ENCODE results near the gene VAV2.
A peak's percentile ranks its signal among the peaks of the same experiment; 100 is the strongest.

The VAV2 gene

DNA sequence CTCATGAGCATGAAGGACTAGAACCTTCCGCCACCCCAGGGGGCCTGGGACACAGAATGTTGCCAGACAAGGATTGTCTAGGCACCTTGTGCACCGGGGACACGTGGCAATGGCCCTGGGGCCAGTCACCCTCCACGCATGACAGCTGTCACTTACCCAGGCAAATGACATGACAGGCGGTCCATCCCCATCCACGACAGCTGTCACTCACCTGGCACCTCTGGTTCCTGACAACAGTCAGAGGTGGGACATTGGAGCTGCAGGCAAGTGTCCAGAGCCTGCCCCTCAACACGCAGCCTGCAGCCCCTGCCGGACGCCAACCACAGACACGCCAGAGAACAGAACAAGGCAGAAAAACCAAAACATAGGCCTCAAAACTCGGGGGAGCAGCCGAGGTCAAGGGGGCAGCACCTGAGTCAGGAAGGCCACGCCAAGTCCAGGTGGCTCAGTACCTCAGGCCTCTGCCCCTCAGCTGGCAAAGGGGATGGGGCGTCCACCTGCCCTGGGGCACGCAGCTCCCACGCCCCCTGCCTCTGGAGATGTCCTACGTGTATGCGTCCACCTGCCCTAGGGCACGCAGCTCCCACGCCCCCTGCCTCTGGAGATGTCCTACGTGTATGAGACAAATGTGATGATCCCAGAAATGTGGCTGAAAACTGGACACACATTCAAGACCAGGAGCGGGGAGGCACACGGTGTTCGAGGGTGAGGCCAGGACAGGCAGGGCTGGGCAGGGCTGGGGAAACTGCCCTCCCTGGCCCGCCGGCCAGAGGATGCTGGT lies 14.5 kb downstream of the VAV2 start:
- Histone ChIP-seq H3K4me2 (peak overlapping the region in 2 of 11 experiments; percentile 87 to 94; a peak in 3 of 22 replicates), H4K20me1 (peaks cover 83 to 100% (median 99%) of the 10 kb centered on the region in 11 experiments; a peak in 21 of 22 replicates), H3K9me3 (replicated peaks in 1 of 11) (no peaks in the 10 kb centered on the region), H3K27me3 (no peaks in the 10 kb centered on the region), H3K4me3 (no peak overlapping the region), H3K36me3 (no peaks in the 10 kb centered on the region; a peak in 1 of 22 replicates), H3K9ac (0 out of 22 replicates have a peak overlapping the region, but pooled peaks of 1 of the 11 experiments have one; percentile 4), H3K27ac (no peak overlapping the region), H3K4me1 (peaks cover 47 to 97% (median 86%) of the 10 kb centered on the region in 10 experiments)
- no peak for TF ChIP-seq Cebpa-rat (IDR thresholded peaks at IDR 0.05)

DNA sequence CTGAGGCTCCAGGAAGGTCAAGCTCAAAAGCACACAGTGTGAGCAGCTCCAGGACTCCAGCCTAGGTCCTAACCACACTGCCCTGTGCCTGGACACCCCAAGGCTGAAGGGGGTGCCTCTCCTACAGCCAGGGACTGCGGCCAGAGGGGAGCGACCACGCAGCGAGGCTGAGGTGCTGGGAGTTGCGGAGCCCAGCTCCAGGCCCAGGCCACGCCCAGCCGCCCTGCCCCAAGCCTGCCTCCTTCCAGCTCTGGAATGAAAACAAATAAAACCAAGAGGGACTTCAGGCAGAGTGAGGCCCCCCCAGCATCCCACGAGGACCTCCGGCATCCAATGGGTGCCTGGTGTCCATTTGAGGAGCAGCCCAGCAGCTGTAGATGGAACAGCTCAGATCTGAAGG lies 15.2 kb downstream of the VAV2 start:
- TF ChIP-seq Cebpa-rat (IDR thresholded peaks at IDR 0.05): no peak
- H3K9ac ChIP-seq: 0 out of 22 replicates have a peak overlapping the region, but pooled peaks of 1 of the 11 experiments have one; percentile 4
- peaks cover 83 to 100% (median 99%) of the 10 kb centered on the region in 11 experiments; a peak in 21 of 22 replicates for H4K20me1 ChIP-seq
- H3K4me1 ChIP-seq: peaks cover 46 to 97% (median 86%) of the 10 kb centered on the region in 10 experiments
- H3K4me3 ChIP-seq: no peak overlapping the region
- H3K4me2 ChIP-seq: 0 out of 22 replicates have a peak overlapping the region, but pooled peaks of 1 of the 11 experiments have one; percentile 4
- no peaks in the 10 kb centered on the region for H3K9me3 ChIP-seq (replicated peaks in 1 of 11)
- no peaks in the 10 kb centered on the region for H3K27me3 ChIP-seq
- no peaks in the 10 kb centered on the region; a peak in 1 of 22 replicates for H3K36me3 ChIP-seq
- H3K27ac ChIP-seq: no peak overlapping the region

DNA sequence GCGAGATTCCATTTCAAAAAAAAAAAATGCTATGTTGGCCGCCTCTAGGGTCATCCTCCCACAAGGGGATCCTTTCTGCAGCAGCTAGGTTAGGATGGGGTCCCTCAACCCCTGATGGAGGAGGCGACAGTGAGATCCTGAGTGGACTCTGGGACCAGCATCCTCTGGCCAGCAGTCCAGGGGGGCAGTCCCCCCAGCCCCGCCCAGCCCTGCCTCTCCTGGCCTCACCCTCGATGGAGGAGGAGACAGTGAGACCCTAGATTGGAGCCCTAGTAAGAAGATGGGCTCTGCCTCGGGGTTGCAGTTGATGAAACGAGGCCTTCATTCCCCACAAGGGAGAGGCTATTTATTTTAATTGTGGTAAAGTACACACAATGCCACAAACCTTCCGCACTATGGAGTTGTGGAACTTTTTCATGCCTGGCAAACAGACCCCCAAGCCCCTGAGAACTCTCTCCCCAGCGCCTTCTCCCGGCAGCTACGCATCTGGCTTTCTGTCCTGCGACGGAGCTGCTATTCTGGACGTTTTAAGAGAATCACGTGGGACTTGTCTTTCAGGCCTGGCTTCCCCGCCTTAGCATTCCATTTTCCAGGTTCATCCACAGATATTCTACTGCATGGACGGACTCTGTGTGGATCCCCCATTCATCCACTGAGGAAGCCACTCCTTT lies 15.8 kb downstream of the VAV2 start:
- Histone ChIP-seq H3K9me3 (replicated peaks in 1 of 11) (no peaks in the 10 kb centered on the region), H3K4me3 (no peak overlapping the region), H3K27ac (no peak overlapping the region), H3K4me1 (peaks cover 47 to 97% (median 86%) of the 10 kb centered on the region in 10 experiments), H4K20me1 (peaks cover 83 to 100% (median 99%) of the 10 kb centered on the region in 11 experiments; a peak in 21 of 22 replicates), H3K9ac (no peak overlapping the region), H3K4me2 (0 out of 22 replicates have a peak overlapping the region, but pooled peaks of 1 of the 11 experiments have one; percentile 4), H3K27me3 (no peaks in the 10 kb centered on the region), H3K36me3 (no peaks in the 10 kb centered on the region; a peak in 1 of 22 replicates)
- TF ChIP-seq Cebpa-rat (IDR thresholded peaks at IDR 0.05): no peak

DNA sequence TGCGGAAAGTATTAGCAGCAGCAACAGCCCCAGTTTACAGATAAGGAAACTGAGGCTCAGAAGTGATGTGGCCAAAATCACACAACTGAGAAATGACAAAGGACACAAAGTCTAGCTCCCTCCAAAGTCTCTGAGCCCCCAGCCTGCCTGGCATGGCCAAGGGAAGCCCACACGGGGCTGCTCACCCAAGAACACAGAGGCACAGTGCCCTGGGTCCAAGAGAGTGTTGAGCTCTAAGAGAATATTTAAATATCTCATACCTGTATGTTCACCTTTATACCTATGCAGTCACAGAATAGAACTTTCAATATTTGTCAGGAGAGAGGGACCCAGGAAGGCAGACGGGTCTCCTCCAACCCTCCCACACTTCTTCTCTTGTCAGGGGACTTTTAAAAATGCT lies 16.6 kb downstream of the VAV2 start:
- Histone ChIP-seq H3K4me2 (peak overlapping the region in 5 of 11 experiments; percentile 80 to 96 (median 91); a peak in 2 of 22 replicates), H3K9me3 (replicated peaks in 1 of 11) (no peaks in the 10 kb centered on the region), H3K4me1 (peaks cover 52 to 97% (median 86%) of the 10 kb centered on the region in 10 experiments), H3K9ac (no peak overlapping the region), H3K27me3 (no peaks in the 10 kb centered on the region), H3K27ac (no peak overlapping the region), H3K4me3 (no peak overlapping the region), H4K20me1 (peaks cover 82 to 100% (median 99%) of the 10 kb centered on the region in 11 experiments; a peak in 21 of 22 replicates), H3K36me3 (no peaks in the 10 kb centered on the region; a peak in 1 of 22 replicates)
- TF ChIP-seq Cebpa-rat (IDR thresholded peaks at IDR 0.05): no peak

DNA sequence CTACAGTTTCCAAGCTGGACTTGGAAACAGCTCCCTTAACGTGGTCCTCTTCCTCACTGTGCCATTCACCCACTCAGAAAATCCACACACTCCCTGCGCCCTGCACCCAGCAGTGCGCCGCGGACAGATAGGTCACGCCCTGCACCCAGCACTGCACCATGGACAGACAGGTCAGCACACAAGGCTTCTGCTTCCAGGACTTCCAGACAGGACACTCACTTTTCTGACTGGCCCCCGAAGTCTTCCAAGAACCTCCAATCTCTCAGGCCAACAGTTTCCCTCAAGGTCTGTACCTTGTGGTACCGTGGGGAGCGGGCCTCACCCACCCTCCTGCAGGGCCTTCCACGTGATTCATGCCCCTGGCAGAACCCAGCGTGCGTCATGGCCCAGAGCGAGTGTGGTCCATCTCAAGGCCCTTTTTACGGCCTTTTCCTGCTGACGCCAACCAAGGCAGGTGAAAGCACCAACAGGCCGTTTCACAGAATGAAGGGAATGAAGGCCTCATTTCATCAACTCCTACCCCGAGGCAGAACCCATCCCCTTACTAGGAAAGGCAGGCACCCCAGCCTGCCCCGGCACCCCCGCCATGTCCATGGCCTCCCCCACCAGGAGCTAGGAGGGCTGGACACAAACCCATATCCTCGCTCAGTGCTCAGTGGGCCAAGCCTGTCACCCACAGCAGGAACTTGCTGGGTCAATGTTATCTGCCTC lies 17.3 kb downstream of the VAV2 start:
- Histone ChIP-seq H3K27me3 (no peaks in the 10 kb centered on the region), H4K20me1 (peaks cover 82 to 100% (median 99%) of the 10 kb centered on the region in 11 experiments; a peak in 21 of 22 replicates), H3K4me2 (peak overlapping the region; percentile 79 to 96 (median 89); a peak in 21 of 22 replicates), H3K27ac (no peak overlapping the region), H3K4me3 (no peak overlapping the region), H3K4me1 (peaks cover 52 to 97% (median 86%) of the 10 kb centered on the region in 10 experiments), H3K36me3 (no peaks in the 10 kb centered on the region; a peak in 1 of 22 replicates), H3K9me3 (replicated peaks in 1 of 11) (no peaks in the 10 kb centered on the region), H3K9ac (peak overlapping the region in 2 of 11 experiments; percentile 13 to 16; a peak in 1 of 22 replicates)
- TF ChIP-seq Cebpa-rat (IDR thresholded peaks at IDR 0.05): no peak

DNA sequence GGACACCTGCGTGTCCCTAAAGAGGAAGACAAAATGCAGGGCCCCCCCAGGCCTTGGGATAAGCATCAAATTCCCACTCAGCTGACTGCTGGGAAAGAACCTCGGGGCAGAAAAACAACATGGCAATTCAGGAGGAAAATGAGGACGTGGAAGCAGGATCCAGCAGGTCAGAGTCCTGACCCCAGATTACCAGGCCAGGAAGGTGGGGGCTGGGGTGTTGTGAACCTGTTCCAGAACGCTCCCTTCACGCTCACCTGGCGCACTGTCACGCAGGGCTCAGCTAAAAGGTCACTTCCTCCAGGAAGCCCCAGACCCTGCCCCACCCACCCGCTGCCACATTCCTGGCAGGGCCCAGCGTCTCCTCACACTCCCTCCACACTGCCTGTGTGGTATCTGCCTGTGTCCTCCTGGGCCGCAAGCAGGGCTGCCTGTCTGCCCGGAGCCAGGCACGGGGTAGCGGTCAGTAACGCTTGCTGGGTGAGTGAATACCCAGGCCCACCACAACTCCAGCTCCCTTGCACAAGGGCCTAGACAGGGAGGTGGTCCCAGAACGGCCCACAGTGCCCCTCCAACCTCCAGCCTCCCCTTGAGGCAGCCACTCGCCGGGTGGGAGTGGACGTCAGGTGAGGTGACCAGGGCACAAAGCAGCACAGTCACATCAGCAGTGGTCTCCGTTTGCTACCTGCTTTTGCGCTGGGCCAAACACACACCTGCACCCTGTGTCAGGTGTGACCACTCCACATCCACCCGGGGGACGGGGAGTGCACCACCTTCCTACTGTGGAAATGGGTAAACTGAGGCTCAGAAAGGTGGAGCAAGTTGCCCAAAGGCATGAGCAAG lies 18.1 kb downstream of the VAV2 start:
- Histone ChIP-seq H3K27ac (peak overlapping the region in 4 of 11 experiments; percentile 14 to 56 (median 30); a peak in 4 of 22 replicates), H4K20me1 (peaks cover 82 to 100% (median 99%) of the 10 kb centered on the region in 11 experiments; a peak in 21 of 22 replicates), H3K27me3 (no peaks in the 10 kb centered on the region), H3K4me2 (peak overlapping the region; percentile 79 to 96 (median 89)), H3K9ac (peak overlapping the region in 5 of 11 experiments; percentile 7 to 36 (median 13); a peak in 3 of 22 replicates), H3K9me3 (replicated peaks in 1 of 11) (no peaks in the 10 kb centered on the region), H3K36me3 (no peaks in the 10 kb centered on the region; a peak in 1 of 22 replicates), H3K4me1 (peaks cover 45 to 97% (median 86%) of the 10 kb centered on the region in 10 experiments), H3K4me3 (0 out of 20 replicates have a peak overlapping the region, but pooled peaks of 1 of the 10 experiments have one; percentile 37)
- no peak for TF ChIP-seq Cebpa-rat (IDR thresholded peaks at IDR 0.05)

DNA sequence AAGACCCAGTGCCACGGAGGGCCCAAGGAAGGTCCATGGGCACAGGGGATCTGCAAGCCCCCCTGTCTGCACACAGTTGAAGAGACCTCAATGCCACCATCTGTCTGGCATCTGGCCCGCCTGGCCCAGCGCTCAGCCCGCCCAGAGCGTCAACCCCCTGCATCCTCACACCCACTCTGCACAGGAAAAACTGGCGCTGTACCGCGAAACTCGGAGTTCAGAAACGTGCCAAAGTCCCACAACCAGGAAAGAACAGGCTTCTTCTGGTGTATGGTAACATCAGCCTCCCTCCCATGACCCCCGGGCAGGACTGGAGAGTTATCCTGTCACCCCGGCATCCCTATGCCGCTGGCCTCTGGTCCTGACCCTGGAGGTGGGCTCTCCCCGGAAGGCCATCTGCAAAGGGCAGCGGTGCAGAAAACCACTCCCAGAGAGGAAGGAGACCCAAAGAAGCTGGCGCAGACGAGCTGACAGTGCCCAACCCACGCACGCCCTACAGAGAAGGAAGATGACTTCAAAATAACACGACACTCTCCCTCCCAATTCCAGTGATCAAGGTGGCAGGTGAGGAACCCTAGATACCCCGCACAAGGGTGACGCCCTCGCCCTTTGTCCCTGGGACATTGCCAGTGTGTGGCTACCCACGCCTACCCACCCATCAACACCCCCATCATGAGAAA lies 18.9 kb downstream of the VAV2 start:
- Histone ChIP-seq H3K9ac (peak overlapping the region in 7 of 11 experiments; percentile 1 to 50 (median 18); a peak in 6 of 22 replicates), H3K4me2 (peak overlapping the region; percentile 79 to 96 (median 89)), H3K4me1 (peaks cover 50 to 97% (median 86%) of the 10 kb centered on the region in 10 experiments), H3K27ac (peak overlapping the region in 5 of 11 experiments; percentile 14 to 56 (median 28); a peak in 4 of 22 replicates), H3K4me3 (peak overlapping the region in 1 of 10 experiments; percentile 37; a peak in 1 of 20 replicates), H3K36me3 (no peaks in the 10 kb centered on the region), H3K9me3 (replicated peaks in 1 of 11) (no peaks in the 10 kb centered on the region), H3K27me3 (no peaks in the 10 kb centered on the region), H4K20me1 (peaks cover 82 to 100% (median 99%) of the 10 kb centered on the region in 11 experiments; a peak in 21 of 22 replicates)
- TF ChIP-seq Cebpa-rat (IDR thresholded peaks at IDR 0.05): no peak
